ENCODE measurements around the gene ZBTB18. TPM values are rescaled to one million over a fixed set of nuclear protein-coding genes. Genes with fewer than 3 reads are reported as not detected.

Gene ZBTB18
- total and polyA plus RNA-seq, 2 donors (not counting 1 experiment from before 2014, with no cell fraction given) = 38.4 to 130 TPM

DNA sequence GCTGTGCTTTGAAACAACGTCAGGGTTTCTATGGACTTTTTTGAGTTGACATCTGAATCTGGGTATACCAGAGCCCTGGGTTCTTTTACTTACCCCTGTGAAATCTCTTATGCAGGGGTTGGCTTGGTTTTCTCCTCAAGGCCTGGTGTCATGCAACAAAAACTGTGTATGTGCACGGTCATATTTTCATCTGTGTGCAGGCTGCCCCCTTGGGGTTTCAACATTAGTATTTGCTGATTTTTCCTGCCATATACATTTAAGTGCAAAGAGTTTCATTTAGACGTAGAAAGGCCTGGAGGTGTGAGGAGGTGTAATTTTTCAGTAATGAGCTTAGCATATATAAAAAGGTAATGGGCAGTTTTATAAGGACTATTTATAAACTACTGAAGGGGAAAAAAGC, 22.0 kb upstream of the ZBTB18 start:
- Histone ChIP-seq H3K36me3 (replicated peaks in 1 of 2; ENCODE audit: control extremely low read depth in 1 of 2, control insufficient read depth in 1 of 2, extremely low read depth in 1 of 2, insufficient read depth in 2 of 2, low read length in 1 of 2) (no peaks in the 10 kb centered on the region), H3K9me3 (ENCODE audit: control extremely low read depth in 1 of 3, control insufficient read depth in 2 of 3, insufficient read depth in 1 of 3, low read length in 2 of 3) (no peaks in the 10 kb centered on the region), H2AFZ (ENCODE audit: insufficient read depth, low read depth, low read length, poor library complexity, severe bottlenecking) (no peak overlapping the region), H3K27me3 (replicated peaks in 1 of 4; ENCODE audit: control extremely low read depth in 1 of 4, control insufficient read depth in 3 of 4, insufficient read depth in 4 of 4, low read length in 3 of 4) (peaks cover 0 to 4% (median 0%) of the 10 kb centered on the region in 4 experiments), H3K27ac (ENCODE audit: low read length in 2 of 2) (no peak overlapping the region), H3K79me2 (ENCODE audit: control insufficient read depth, insufficient read depth, low read length) (no peaks in the 10 kb centered on the region), H3K4me2 (replicated peaks; ENCODE audit: low read depth, low read length, poor library complexity, severe bottlenecking) (no peak overlapping the region), H3K4me1 (ENCODE audit: control insufficient read depth in 2 of 2, insufficient read depth in 2 of 2, low read length in 2 of 2) (no peaks in the 10 kb centered on the region), H3K9ac (ENCODE audit: low read length) (no peak overlapping the region), H3K4me3 (ENCODE audit: control extremely low read depth in 1 of 5, extremely low read depth in 1 of 5, insufficient read depth in 1 of 5, low read depth in 2 of 5, low read length in 4 of 5) (no peak overlapping the region), H4K20me1 (ENCODE audit: control insufficient read depth, insufficient read depth, low read length, poor library complexity, severe bottlenecking) (no peaks in the 10 kb centered on the region)
- no peak for DNase-seq
- Mint-ChIP-seq H3K9me3 (ENCODE audit: insufficient read depth) (no peaks in the 10 kb centered on the region), H3K27ac (no peak overlapping the region), H3K27me3 (peaks cover 44% of the 10 kb centered on the region), H3K4me1 (no peaks in the 10 kb centered on the region), H3K4me3 (no peak overlapping the region)
- POLR2A ChIA-PET = no interaction called here
- TF ChIP-seq EZH2 (IDR thresholded peaks at IDR 0.05; ENCODE audit: borderline replicate concordance, insufficient read depth, low read depth, low read length, poor library complexity, severe bottlenecking) = no peak
- TF ChIP-seq, protein P1, sequence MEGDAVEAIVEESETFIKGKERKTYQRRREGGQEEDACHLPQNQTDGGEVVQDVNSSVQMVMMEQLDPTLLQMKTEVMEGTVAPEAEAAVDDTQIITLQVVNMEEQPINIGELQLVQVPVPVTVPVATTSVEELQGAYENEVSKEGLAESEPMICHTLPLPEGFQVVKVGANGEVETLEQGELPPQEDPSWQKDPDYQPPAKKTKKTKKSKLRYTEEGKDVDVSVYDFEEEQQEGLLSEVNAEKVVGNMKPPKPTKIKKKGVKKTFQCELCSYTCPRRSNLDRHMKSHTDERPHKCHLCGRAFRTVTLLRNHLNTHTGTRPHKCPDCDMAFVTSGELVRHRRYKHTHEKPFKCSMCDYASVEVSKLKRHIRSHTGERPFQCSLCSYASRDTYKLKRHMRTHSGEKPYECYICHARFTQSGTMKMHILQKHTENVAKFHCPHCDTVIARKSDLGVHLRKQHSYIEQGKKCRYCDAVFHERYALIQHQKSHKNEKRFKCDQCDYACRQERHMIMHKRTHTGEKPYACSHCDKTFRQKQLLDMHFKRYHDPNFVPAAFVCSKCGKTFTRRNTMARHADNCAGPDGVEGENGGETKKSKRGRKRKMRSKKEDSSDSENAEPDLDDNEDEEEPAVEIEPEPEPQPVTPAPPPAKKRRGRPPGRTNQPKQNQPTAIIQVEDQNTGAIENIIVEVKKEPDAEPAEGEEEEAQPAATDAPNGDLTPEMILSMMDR (IDR thresholded peaks at IDR 0.05) = no peak
- ATAC-seq (ENCODE audit: low read depth) = no peak
- intact Hi-C loops (cut with micrococcal nuclease) = no loop called here
- CTCF ChIA-PET = no interaction called here
- WGBS (ENCODE audit: insufficient coverage) = 73% methylated on average over 1 of the region's 3 CpGs

- ChIA-PET CTCF (no interaction called here), POLR2A (no interaction called here)
- Histone ChIP-seq H3K9ac (ENCODE audit: low read length) (no peak overlapping the region), H3K4me1 (ENCODE audit: control insufficient read depth in 2 of 2, insufficient read depth in 2 of 2, low read length in 2 of 2) (no peaks in the 10 kb centered on the region), H3K79me2 (ENCODE audit: control insufficient read depth, insufficient read depth, low read length) (no peaks in the 10 kb centered on the region), H3K4me3 (ENCODE audit: control extremely low read depth in 1 of 5, extremely low read depth in 1 of 5, insufficient read depth in 1 of 5, low read depth in 2 of 5, low read length in 4 of 5) (no peak overlapping the region), H4K20me1 (ENCODE audit: control insufficient read depth, insufficient read depth, low read length, poor library complexity, severe bottlenecking) (no peaks in the 10 kb centered on the region), H3K36me3 (replicated peaks in 1 of 2; ENCODE audit: control extremely low read depth in 1 of 2, control insufficient read depth in 1 of 2, extremely low read depth in 1 of 2, insufficient read depth in 2 of 2, low read length in 1 of 2) (no peaks in the 10 kb centered on the region), H3K27me3 (replicated peaks in 1 of 4; ENCODE audit: control extremely low read depth in 1 of 4, control insufficient read depth in 3 of 4, insufficient read depth in 4 of 4, low read length in 3 of 4) (peaks cover 0 to 4% (median 0%) of the 10 kb centered on the region in 4 experiments), H3K9me3 (ENCODE audit: control extremely low read depth in 1 of 3, control insufficient read depth in 2 of 3, insufficient read depth in 1 of 3, low read length in 2 of 3) (no peaks in the 10 kb centered on the region), H2AFZ (ENCODE audit: insufficient read depth, low read depth, low read length, poor library complexity, severe bottlenecking) (no peak overlapping the region), H3K4me2 (replicated peaks; ENCODE audit: low read depth, low read length, poor library complexity, severe bottlenecking) (no peak overlapping the region), H3K27ac (ENCODE audit: low read length in 2 of 2) (no peak overlapping the region)
- H3K4me1 Mint-ChIP-seq = no peaks in the 10 kb centered on the region
- DNase-seq (no peak), ATAC-seq (ENCODE audit: low read depth) (no peak)
- no peak overlapping the region for H3K27ac Mint-ChIP-seq
- H3K9me3 Mint-ChIP-seq (ENCODE audit: insufficient read depth) = no peaks in the 10 kb centered on the region
- 88% methylated on average over 10 of the region's 13 CpGs for WGBS (ENCODE audit: insufficient coverage)
- intact Hi-C loops (cut with micrococcal nuclease) = no loop called here
- H3K4me3 Mint-ChIP-seq = no peak overlapping the region
- H3K27me3 Mint-ChIP-seq = peaks cover 39% of the 10 kb centered on the region
- TF ChIP-seq, protein P1 (IDR thresholded peaks at IDR 0.05) = no peak
- TF ChIP-seq EZH2 (IDR thresholded peaks at IDR 0.05; ENCODE audit: borderline replicate concordance, insufficient read depth, low read depth, low read length, poor library complexity, severe bottlenecking) = no peak
These were observed 20.5 kb upstream of the ZBTB18 start for GRCh38 chr1:244030481-244031040.

All from B cell (primary cell).